HG02610 (cell line): ENCODE data around the gene GPER1.
"Not testable (repeated sequence)": the region's sequence is repeated elsewhere in the genome, so short reads cannot be mapped to it uniquely, and the experiment has no call there.

ENCODE experiments used
- ATAC-seq: cut with Tn5 transposase; IDR thresholded peaks from one replicate; pipeline ENCODE4 v1.9.1; 2021; ENCODE audit warnings: mild to moderate bottlenecking, moderate library complexity; ENCODE audit not compliant: unreplicated experiment

Gene GPER1

DNA sequence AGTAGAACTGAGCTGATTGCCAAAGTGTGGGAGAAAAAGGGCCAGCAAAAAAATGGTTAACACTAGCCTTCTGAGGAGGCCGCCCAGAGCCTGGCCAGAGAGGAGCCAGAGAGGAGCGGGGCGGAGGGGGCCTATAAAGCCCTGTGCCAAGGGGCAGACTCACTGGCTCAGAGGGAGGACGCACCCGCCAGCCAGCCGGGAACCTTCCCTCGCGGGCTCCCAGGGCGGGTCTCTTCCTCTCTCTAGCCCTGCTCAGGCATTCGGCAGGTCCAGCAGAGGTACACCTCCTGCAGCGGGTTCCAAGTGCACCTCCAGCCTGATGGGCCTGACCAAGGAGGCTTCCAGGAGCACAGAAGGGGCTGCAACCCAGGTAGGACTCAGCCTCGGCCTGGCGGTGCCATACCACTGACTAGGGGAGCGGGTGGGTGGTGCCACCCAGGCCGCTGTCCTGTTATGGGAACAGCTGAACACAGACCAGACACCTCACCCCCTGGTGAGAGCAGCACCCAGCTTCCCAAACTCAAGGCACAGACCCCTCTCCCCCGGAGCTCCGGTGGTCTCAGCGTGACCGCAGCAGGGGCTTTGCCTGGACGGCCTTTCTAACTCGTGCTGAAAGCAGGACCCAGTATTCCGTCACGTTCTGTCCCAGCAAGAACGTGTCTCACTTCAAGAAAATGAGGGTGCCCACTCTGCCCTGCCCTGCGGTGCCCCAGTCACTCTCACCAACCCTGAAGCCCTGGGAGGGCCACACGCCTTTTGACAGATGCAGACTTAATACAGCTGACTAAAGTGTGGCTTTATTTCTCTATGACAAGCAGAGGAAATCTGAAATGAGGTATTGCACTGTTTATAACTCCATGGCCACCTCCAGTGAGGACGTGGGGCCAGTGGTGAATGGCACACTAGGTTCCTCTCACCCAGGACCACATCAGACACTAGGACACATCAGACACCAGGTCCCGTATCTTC, at the start of gene GPER1:
Gene GPER1, plus strand, starts transcription at position 162 of the 969 bp plus-strand sequence. CDS start 3,616 bp downstream, outside the sequence.
- ATAC-seq = no peak

DNA sequence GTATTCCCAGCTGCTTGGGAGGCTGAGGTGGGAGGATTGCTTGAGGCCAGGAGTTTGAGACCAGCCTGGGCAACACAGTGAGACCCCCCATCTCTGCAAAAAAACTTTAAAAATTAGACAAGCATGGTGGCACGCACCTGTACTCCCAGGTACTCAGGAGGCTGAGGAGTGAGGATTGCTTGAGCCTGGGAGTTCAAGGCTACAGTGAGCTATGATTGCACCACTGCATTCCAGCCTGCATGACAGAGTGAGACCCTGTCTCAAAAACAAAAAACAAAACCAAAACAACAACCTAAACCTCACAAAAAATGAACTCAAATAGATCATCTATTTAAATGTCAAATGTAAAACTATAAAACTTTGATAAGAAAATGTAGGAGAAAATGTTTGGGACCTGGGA, 47.7 kb upstream of the GPER1 start:
- ATAC-seq = not testable (repeated sequence)

DNA sequence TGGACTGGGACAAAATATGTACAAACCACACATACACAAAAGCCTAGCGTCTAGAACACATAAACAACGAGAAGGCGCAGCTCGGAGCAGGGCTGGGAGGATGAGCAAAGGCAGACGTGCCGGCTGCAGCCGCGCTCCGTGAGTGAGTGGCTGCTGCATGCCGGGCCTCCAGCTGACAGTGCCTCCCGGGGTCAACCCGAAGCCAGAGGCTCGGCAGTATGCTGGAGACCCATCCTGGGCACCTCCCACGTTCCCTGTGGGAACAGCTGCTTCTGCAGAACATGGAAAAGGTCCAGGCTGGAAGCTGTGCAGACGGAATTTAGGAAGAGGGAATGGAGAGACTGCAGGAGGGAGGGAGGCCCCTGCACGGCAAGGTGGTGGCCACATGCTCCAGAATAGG, 47.1 kb upstream of the GPER1 start:
- ATAC-seq = no peak

DNA sequence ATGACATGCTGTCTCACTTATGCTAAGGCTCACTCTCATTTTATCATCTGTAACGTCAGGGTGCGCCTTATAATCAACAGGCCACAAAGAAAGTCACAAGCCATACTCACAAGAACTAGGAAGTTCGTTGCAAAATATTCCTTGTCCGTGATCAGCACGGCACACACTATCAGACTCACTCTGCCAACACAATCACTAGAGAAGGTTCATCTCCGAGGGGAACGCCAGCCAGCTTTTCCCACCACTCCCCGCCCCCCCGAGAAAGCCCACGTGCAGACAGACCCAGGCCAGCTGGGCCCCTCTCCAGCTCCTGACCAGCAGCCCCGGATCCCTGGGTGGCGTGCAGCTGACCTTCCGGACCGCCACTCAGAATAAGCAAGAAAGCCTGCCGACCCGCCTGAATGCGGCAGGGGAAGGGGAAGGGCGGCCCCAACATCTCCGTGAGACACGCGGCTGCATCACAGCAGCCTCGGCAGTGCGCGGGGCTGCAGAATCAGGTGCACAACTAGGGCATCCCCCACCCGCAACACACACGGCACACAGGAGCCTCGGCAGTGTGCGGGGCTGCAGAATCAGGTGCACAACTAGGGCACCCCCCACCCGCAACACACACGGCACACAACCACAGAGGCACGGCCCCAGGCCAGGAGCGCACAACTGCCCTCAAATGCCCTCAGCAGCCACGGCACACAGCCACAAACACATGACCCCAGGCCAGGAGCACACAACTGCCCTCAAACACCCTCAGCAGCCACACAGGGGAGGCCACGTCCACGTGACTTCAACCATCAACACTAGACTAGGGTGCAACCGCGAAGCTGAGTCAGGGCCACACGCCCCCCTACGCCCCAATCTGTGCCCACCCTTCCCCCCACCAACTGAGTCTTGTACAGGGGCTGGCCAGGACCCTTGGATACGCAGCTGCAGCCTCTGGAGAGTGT, 46.1 kb upstream of the GPER1 start:
- ATAC-seq = no peak

DNA sequence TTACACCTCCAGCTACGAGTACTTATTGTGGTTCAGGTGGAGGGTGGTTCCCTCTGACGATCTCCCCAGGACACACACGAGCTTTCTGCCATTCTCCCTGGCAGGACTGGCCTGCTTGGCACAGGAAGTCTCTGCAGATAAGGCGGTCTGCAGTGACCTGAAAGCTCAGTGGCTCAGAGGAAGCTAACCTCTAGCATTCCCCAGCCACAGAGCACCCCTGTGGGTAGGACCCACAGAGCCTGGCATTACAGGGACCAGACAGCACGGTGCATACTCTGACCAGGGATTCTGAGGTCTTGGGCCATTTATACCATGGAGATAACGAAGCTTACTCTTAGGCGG, 45.5 kb upstream of the GPER1 start:
- ATAC-seq = no peak

DNA sequence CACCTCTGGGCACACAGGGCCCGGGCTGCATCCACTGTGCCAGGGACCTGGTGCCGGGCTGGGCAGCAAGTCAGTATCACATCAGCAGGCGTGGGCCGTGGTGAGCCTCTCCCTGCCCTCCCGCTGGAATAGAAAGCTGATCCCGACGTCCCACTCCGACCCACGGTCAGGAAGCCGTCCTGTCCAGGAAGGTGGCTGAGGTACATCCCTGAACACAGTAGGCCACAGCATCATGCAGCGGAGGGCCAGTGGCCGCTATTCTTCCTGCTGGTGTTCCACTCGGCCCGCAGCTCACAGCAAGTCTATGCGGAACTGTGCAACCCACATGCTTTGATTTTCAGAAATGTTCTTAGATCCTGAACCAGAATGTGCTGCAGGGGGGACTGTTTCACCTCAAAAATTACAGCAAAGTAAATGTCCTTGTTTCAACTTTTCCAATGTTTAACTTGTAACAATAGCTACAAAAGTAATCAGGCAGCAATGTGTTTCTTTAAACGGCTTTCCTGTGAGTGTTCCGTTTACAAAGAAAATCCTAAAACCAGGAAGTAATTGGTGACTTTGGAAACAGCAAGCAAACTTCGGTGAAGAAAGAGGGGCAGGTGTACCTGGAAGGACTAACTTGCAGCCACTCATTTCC, 44.2 kb upstream of the GPER1 start:
- ATAC-seq = no peak

DNA sequence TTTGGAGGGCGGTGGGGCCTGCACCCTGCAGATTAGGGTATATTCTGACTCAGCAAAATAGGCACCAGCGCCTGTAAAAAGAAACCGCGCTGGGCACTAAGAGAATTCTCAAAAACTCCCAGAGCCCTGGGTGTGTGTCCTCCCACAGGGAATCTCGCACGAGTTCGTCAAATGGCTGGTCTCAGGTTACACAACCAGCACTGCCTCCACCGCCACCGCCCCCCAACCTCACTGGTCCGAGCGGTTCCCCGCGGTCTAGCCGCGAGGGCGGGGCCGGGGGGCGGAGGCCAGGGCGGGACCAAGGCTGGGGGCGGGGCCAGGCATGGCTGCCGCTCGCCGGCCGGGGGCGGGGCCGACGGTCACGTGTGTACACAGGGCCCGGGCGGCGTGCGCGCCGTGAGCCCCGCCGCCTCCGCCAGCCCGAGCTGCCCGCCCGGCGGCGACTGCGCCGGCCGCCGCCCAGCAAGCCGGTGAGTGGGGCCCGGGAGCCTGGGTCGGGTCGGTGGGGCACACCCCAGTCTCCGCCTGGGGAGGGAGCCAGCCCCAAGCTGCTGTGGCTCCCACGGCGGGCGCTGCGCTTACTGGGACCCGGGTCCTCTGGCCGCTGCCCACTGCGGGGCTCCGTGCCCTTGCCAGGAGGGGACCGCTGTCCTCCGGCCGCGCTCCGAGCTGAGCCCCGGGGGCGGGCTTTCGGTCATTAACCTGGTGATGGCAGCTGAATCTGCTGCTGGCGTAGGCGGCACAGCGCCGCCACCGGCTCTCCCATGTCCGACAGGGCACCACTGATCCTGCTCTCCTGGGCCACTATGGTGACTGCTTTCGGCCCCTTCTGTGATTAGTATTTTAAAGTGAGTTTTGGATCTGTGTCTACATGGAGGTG, 43.5 kb upstream of the GPER1 start, which contains the start of gene GPR146:
Gene GPR146, plus strand, starts transcription at position 358 of the 880 bp plus-strand sequence. CDS start 12,970 bp downstream, outside the sequence.
- peak; percentile 79 for ATAC-seq

DNA sequence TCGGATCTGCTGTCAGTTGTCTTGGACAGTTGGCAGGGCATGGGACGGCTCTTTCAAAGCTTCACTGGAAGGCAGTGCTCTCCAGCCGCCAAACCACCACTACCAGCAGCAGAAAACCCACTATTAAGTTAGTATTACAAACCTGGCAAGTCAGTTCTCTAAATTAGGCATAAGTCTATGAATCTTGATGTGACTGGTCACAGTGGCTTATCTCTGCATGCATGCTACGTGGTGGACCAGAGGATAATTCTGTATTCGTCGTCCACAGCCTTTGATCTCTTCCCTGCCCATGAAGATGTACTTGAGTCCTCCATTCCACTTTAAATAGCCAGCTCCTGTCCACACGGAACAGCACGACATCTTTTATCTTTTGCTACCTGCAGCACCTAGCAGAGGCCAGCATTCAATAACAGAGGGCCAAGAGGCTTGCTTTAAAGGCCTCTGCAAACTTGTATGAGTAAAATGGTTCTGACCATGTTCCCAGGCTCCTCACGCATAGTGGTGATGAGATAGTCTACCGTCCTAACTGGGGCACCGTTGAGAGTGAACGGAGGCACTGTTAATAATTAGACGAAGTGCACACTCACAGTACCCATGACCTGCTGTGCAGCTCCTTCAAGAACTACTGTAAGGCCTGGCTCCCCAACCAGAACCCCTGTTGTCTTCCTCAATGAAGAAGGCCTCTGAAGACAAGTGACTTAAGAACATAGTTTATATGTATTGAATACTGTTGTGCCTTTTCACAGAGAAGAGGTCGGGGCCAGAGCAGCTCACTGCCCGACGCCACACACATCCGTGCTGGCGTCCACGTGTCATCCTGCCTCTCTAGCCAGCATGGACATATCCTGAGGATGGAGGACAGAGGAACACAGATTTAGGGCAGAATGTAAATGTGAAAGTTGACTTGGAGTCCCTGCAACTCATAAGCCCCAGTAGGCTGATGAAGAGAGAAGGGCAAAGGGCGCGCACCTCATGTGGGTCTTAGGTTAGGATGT, 42.5 kb upstream of the GPER1 start:
- ATAC-seq = no peak

DNA sequence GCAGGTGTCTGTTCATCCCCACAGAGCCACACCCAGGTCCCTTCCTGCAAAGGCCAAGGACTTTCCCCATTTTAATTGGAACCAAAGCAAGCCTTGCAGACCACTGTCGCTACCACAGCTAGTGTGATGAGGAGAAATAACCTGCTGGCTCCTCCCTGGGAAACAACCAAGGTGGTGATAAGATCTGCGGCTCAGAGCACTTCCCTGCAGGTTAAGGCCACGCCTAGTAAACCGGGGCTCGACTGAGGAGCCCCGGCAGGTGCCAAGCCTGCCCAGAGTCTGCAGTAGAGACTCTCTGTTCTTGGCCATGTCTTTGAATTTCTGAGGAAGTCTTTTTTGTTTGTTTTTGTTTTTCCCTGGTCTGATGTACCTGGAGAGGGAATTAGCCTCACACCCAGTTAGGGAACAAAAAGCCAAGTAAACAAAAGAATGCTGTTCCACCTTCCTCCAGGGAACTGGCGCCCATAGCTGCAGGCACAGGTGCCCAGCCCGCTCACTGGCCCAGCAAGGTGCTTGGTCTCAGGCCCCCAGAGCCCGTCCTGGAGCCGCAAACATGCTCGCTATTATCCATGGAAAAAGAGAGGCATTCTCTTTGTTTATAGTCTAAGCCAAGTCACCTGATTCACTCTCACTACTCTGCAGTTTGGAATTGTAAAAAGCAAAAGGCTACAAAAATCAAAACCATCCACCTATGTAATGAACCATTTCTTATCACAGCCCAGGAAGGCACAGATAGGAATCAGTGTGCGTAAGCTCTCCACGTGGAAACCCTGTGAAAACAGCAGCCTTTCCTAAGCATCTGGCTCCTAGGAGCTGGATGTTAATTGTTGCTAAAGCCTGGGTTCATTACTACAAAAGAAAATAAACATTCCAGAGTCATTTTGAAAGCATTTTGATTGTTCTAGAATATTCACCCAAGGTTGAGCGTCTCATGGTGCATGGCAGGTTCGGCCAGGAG, 40.9 kb upstream of the GPER1 start:
- no peak for ATAC-seq

DNA sequence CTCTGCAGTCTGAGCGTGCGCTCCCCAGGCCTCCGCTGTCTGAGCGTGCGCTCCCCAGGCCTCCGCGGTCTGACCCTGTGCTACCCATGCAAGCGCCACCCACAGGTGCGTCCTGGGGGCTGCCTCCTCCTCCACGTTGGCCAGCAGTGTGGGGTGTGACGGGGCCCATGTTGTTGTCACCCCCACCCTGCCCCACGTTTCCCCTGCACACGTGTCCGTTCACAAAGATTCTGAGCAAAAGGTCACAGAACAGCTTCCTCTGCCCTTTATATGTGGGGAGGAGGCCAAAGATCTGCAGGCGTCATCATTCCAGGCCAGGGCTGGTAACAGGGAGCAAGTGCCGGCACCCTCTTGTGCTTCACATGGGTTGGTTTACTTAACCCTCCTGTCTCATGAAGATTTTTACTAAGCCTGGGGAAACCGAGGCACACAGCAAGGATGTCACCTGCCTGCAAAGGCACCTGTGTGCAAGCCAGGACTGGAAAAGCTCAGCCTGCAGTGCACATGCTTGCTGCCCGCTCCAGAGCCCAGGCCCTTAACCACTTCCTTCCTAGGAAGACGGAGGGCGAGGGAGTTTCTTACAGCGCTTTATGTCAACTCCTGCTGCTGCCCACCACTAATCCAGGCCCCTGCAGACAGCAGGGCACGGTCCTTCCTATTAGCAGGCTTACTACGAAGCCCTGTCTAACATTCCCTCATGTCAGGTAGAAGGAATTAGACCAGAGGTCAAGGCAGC, 38.7 kb upstream of the GPER1 start:
- no peak for ATAC-seq

DNA sequence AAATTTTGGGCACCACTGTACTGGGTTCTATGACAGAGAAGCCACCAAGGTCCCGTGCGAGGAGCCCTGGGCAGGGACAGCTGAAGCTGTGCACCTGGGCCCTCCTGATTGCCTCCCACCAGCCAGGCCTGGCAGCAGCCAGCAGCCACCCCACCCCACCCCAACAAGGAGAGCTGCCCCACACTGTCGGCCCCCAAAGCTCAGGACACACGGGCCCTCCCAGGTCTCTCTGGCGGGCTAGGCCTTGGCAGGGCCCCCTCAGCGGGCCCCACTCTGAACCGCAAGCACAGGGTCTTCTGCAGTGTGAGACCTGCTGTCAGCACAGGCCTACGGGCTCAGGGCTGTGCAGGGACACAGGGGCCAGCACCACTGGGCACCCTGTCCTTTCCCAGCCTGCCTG, 38.1 kb upstream of the GPER1 start:
- ATAC-seq = no peak

DNA sequence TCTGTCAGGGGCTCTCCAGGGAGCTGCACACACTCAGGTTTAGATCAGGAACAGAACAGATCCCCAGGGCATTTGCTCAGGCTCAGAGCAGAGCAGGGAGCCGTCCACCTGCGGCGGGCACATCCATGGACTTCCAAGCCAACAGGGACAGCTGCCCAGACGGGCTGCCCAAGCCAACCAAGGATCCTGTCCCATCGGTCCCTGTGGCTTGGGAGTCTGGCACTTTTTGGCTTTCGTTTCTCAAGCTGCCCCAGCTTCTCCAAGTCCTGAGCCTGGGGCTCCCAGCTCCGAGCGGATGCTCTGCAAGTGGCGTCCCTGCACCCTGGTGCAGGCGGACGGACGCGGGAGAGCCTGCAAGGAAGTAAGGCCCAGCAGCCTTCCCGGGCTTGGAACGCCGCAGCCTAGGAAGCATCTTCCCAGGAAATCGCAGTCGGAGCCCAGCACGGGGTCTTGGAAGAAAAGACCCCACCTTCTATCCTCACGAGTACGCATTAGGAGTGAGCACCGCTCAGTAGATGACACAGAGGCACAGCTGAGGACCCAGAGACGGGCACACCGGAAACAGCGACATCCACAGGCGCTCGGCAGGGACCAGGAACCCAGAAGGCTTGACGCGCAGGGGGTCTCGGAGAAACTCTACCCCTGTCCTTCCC, 37.5 kb upstream of the GPER1 start:
- ATAC-seq = no peak

DNA sequence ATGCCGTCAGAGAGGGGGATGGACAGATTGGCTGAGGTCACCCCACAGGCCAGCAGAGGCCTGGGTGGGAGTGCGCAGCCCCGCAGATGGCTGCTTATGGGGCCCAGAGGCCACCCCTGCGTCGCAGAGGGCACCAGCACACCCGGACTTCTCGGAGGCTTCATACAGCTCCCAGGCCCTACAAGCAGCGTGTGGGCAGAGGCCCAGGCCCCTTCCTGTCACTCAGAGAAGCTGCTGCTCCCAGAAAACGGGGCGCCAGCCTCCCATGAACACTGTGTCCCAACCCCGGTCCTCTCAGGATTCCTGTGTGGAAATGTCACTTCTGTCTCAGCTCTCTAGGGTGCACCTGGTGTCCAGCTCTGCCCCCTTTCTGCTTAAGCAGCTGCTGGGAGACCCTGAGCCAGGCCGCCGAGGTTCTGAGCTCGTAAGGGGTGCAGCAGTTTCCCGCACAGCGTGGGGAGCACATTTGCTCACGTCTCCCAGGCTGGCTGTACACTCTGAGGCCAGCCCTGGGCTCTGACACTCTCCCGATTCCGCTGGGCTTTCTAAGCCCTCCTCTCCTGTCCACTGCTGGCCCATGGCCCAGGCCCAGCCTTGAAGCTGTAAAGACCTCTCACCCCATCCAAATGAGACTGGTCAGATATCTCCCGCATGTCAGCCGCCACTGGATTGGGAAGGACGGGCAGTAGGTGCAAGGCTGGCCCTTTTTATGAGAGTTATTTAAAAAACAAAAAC, 36.8 kb upstream of the GPER1 start:
- ATAC-seq = no peak

DNA sequence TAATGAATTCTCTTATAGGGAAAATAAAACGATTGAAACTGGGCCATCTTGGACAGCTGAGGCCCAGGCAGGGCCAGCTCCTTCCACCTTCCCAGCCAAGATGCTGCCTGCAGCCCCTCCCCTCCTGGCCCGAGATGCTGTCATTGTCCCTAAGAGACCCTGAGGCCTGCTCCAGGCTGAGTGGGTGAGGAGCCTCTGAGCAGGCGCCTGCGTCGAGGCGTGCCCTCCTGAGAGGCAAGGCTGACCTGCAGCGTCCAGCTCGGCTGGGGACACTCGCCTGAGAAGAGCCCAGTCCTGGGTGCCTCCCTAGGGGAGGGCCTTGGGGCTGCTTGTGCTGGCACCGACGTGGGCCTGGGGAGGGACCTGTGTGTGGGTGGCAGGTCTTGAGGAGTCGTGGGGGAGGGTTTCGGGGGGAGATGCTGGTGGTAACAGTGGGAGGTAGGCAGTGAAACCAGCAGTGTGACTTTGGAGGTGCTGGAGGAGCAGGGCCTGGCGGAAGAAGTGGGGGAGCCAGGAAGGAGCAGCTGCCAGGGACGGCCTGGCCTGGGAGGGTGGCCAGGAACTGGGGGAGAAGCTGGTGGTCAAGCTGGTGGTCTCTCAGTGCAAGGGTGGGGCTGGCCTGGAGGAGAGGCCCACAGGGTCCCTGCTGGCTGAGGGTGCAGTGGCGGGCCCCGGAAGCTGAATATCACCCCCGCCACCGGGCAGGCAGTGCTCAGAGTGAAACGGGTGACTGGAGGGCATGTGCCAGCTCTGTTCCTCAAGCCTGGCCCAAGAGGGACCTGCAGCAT, 35.7 kb upstream of the GPER1 start:
- no peak for ATAC-seq

DNA sequence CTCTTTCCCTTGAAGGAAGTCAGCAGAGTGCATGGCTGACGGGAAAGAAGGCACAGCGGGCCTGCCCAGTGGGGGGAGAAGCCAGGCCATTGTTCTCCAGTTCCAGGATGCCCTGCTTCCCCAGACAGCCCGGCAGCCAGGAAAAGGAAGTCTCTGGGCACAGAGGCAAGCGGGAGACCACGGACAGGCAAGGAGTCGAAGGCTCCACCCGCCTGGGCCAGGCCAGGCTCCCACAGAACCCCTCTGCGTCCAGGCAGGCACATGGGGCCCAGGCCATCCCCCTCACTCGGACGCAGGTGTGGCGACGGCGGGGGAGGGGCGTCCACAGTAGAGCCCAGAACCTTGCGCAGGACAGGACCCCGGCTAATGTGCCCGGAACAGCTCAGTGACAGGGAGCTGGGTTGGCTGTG, 34.9 kb upstream of the GPER1 start:
- ATAC-seq = no peak
